Colon (tissue), 2 donors: Measurements from ENCODE around the gene GUCY2D.
"Not testable (repeated sequence)": the region's sequence is repeated elsewhere in the genome, so short reads cannot be mapped to it uniquely, and the experiment has no call there.

ENCODE experiments used
- FAIRE-seq: peaks from 2 replicates; lab custom pipeline; 2012; peaks lifted over from hg19 to GRCh38; lab: Jason Lieb, UNC
- donor health status: control.
- donor health status: control.

Gene GUCY2D

DNA sequence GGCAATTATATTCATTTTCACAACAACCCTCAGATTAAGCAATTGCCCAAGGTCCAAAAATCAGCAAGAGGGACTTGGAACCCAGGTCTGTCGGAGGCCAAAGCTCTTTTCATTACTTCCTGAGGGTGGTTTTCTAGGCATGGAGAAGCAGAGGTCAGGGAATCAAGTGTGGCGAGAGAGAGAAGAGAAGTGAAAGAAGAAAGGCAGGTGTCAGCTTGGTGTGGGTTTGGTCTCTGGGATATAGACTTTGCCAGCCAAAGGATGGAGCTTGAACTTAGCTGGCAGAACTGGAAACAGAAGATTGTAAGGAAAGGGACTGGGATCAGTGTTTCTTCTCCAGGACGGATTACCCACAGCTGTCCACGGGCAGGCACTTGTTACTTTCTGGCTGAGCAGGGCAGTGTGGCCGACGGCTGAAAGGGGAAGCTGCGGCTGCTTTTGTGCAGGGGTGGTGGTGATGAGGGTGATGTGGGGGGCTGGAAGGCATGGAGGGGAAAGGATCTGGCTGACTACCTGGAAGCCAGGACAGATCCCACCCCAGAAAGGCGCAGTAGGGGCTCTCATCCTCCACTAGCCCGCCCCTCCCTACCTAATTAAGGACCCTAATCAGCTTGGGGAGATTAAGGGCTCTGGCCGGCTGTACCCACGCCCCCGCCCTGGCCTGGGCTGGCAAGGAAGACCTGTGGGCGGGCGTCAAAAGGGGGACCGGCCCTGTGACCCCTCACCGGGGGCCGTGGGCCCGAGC is at the start of gene GUCY2D:
Gene GUCY2D, plus strand, starts transcription at position 640 of the 745 bp plus-strand sequence. CDS start 433 bp downstream, outside the sequence.
- no peak for FAIRE-seq

GRCh38 chr17:7953266-7953665 is 49.1 kb upstream of the GUCY2D start:
- not testable (repeated sequence) for FAIRE-seq

DNA sequence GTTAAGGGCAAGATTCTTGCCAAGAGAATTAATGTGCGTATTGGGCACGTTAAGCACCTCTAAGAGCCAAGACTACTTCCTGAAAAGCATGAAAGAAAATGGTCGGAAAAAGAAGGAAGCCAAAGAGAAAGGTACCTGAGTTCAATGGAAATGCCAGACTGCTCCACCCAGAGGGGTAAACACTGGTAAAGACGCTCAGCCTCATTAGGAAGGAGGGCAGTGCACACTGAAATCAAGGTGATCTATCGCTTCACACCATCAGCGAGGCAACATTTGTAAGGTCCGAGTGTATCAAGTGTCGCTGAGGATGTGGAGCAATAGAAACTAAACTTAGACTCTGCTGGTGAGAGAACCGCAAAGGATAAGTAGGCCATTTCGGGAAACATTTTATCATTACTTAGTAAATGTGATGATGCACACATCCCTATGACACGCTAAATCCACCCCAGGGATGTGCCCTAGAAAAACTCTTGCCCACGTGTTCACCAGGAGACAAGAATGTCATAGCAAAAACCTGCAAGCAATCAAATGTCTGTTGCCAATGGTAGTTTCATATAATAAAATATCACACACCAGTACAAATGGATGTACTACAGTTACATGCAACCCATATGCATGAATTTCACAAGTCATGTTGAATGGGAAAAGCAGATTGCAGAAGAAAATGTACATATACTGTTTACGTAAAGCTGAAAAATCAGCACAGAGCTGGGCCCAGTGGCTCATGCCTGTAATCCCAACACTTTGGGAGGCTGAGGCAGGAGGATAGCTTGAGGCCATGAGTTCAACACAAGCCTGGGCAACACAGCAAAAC is 46.8 kb upstream of the GUCY2D start:
- no peak for FAIRE-seq

- FAIRE-seq, result no peak
These were observed 46.0 kb upstream of the GUCY2D start for GRCh38 chr17:7956228-7956965.

DNA sequence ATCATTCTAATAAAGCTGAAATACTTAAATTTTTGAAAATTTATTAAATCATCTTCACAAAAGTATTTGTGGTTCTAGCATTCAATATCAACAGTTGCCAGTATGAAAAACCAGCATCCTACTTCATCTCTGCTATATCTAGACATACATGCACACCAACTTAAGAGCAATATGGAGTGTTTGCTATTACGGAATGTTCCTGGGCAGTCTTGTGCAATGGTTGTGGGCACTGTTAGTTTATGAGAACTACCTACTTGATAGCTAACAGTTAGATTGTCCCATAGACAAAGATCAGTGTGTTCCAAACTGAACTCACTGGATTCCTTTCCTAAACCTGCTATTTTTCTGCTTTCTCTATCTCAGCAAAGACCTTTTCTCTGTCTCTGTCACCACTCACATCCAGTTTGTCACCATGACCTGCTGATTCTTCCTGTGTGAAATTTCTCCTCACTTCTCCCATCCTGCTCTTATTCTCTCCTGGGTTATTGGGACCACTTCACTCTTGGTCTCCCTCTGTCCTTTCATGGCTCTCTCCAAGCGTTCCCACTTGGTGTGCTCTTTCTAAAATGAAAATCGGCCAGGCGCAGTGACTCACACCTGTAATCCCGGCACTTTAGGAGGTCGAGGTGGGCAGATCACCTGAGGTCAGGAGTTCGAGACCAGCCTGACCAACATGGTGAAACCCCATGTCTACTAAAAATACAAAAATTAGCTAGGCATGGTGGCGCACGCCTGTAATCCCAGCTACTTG is 42.7 kb upstream of the GUCY2D start:
- FAIRE-seq, result no peak

GRCh38 chr17:7961421-7961820 is 41.0 kb upstream of the GUCY2D start:
- no peak for FAIRE-seq

DNA sequence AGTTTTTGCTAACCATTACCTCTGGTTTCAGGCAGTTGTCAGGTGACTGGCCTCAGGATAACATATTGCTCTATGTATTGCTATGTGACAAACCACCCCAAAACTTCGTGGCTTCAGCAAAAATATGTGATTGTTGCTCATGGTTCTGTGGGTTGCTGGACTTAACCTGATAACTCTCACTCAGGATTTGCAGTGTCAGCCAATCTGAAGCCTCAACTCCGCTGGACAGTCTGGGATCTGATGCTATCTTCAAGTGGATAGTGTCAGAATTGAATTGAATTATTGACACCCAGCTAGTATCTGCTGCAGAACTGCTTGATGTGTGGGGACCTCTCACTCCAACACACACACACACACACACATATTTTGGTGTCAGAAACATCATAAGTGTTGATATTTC is 34.7 kb upstream of the GUCY2D start:
- FAIRE-seq, result no peak

DNA sequence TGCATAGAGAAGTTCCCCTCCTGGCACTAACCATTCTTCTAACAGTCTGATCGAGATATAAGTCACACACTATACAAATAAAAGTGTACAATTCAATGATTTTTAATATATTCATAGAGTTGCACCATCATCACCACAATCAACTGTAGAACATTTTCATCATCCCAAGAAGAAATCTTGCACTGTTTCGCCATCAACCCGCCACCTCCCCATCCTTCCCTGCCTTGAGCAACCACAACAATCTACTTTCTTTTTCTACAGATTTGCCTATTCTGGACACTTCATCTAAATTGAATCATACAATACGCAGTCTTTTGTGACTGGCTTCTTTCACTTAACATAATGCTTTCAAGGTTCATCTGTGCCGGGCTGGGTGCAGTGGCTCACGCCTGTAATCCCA is 33.0 kb upstream of the GUCY2D start:
- FAIRE-seq, result no peak

DNA sequence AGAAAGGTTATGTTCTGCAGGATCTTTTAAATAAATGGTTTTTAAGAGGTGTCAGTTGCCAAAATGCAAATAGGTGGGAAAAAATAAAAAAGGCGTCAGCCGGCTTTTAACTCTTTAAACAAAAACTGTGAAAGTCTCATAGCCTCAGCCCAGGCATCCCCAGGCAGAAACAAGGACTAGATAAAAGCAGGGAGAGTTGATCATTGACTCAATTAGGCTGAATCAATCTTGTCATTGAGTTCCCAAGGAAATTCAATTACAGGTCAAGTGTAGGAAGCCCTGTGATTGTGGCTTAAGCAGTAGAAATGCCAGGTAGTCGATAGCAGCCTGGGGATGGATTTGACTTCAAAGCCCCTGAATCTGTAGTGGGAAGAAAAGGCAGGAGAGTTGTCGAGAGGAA is 30.8 kb upstream of the GUCY2D start:
- FAIRE-seq, result no peak

DNA sequence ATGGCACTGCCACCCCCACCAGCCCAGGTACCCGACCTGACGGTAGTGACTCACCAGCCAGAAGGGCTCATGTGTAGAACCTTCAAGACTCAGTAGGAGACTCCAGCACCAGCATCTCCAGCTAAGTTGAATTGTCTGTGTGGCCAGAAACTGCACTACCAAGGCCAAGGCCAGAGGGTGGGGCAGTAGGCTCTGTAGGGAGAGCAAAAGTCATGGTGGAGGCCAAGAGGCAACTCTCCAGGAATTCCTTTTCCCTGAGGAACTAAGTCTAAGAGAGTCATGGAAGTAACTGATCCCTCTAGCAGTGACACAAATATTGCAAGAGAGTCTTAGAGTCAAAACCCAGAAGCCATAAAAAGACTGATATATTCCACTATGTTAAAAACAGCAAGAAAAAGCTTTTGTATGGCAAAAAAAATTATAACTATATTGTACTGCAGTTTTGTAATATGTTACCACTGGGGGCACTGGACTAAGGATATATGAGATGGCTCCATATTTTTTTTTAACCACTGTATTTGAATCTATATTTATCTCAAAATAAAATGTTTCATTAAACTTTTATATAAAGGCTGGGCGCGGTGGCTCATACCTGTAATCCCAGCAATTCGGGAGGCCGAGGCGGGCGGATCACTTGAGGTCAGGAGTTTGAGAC is 30.2 kb upstream of the GUCY2D start:
- FAIRE-seq, result no peak

- FAIRE-seq, result no peak
These were observed 27.7 kb upstream of the GUCY2D start for GRCh38 chr17:7974638-7975131.

- FAIRE-seq, result no peak
These were observed 25.4 kb upstream of the GUCY2D start for GRCh38 chr17:7977039-7977438.

- FAIRE-seq, result no peak
These were observed 24.6 kb upstream of the GUCY2D start for GRCh38 chr17:7977805-7978204.

DNA sequence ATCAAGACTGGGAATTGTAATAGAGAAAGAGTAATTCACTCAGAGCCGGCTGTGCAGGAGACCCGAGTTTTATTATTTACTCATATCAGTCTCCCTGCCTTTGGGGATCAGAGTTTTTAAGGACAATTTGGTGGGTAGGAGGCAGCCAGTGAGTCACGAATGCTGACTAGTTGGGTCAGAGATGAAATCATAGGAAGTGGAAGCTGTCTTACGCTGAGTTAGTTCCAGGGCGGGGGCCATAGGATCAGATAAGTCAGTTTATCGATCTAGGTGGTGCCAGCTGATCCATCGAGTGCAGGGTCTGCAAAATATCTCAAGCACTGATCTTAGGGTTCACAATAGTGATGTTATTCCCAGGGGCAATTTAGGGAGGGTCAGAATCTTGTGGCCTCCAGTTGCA is 20.2 kb upstream of the GUCY2D start:
- FAIRE-seq, result no peak

DNA sequence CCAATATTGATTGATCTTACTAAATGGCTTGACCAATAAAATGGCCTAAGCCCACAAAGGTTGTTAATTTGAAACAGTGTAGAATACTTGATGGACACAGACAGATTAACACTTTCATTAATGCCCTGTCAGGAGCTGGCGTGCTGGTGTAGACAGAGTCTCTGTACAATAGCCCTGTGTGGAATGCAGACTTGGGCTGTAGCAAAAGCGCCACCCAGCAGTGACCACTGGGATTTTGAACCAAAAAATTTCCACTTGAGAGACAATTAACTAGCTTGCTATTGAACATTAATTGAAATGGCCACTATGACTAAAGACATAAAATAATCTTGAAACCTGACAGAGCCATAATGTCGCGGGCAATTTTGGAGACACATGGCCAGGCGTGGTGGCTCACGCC is 19.7 kb upstream of the GUCY2D start:
- FAIRE-seq, result no peak

DNA sequence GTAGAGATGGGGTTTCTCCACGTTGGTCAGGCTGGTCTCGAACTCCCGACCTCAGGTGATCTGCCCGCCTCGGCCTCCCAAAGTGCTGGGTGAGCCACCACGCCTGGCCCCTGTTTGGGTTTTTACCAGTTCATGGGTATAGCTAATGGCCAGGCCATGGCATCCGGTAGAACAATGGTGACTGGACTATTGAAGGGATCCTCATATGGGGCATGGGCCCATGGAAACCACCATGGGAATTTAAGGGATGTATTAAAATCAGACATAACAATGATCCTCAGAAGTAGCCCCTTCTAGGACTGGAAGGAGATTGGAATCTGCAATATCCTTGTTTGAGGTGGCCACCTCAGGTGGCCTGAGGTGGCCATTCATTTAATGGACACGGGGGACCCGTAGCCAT is 17.5 kb upstream of the GUCY2D start:
- FAIRE-seq, result no peak

DNA sequence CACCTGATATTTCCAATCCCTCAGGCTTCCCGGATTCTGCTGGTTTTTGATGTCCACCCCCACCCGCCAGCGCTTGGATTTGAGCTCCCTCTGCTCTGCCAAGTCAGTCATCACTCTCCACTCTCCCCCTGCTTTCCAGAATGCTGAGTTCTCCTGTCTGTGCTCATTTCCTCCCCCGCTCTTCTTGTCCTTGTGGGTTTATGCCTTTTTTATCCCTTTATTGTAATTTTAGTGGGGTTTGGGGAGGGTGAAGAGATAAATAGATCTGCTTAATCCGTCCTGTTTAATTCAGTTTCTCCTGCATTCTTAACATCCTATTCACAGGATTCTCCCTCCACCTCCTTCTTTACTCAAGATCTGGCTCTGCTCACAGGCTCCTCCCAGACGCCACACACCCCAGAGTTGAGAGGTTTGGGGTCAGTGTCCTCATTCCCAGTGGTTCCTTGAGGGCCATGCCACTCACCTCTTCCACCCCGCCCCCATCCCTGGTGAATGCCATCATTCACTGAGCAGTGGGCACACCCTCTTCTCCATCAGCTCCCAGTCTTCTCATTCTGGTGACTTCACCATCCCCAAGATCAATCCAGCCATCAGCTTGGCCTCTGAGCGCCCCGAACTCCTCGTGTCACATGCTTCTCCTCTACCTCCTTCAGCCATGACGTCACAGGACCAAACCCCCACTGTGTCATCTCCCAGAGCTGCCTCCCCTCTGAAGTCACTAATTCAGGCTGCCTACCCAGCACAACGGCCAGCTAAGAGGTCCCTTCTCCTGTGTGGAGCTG is 15.1 kb upstream of the GUCY2D start:
- no peak for FAIRE-seq

GRCh38 chr17:7988750-7989178 is 13.7 kb upstream of the GUCY2D start:
- peak; percentile 71 for FAIRE-seq

DNA sequence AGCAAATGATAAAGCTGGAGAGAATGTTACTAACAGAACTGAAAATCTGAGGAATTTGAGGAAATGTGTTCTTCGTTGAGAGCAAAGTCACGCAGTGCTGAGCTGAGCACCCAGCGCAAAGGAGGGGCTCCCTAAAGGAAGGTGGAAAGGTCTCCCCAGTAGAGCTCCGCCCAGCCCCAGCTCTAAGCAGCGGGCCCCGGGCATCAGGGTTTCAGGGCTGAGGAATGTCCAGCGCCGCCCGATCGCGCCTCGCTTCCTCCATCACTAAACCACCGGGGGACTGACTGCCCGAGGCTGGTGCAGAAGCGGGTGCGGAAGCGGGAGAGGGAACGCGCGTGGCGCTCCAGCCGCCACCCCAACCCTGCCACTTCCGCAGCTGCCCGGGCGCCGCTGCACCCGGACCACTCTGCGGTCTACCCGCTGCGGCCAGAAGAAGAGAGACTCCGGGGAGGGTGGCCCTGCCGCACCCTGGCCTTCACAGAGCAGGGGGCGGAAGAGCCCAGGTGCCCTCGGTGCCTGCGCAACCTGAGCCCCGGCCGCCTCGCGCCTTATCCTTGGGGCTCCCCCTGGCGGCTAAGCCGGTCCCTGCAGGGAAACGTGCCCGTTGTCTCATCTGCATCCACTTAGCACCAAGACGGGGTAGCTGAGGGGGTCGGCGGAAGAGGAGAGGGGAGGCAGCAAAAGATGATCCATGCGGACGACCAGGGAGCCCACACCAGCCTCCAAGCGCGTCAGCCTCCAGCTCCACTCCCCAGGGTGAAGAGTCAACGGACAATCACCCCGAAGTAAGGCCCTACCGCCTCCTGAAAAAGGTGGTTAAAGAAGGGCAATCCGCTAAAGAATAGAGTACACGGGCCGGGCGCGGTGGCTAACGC is 12.4 kb upstream of the GUCY2D start:
- FAIRE-seq, result no peak

DNA sequence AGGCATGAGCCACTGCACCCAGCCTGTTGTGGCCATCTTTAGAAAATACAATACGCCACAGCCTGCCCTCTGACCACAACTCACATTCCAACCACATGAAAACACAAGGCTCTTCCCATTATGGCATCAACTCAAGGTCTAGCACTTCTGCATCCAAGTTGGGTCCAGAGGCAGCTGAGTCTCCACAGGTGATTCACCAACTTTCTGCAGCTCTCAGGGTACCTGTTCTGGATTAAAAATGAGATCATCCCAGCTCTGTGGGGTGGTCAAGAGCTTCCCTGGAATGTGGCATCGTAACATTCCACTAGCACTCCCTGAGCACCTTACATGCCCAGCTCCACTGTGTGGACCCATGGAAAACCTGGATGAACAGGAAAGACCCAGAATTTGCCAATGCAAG is 9.9 kb upstream of the GUCY2D start:
- no peak for FAIRE-seq
